GM12865 (cell line): ENCODE data around the gene SPTLC2.

Experiments used
- DNase-seq: peaks from one replicate; pipeline ENCODE4 v3.0.0; 2010; ENCODE audit warnings: low read depth
- H3K4me3 ChIP-seq: 2 replicates; pipeline ENCODE4 v1.5.1; 2011; ENCODE audit warnings: mild to moderate bottlenecking, low read depth, low read length, control low read depth
- CTCF ChIP-seq: IDR thresholded peaks from 2 replicates; pipeline ENCODE4 v1.5.1; 2011; ENCODE audit warnings: low read length, control low read depth, low read depth, inconsistent platforms; ENCODE audit not compliant: insufficient read depth; ENCODE audit errors: missing control alignments

SPTLC2 gene

GRCh38 chr14:77570706-77571268 lies 45.6 kb downstream of the SPTLC2 start:
- TF ChIP-seq CTCF = no peak
- H3K4me3 ChIP-seq = no peak overlapping the region
- no peak for DNase-seq

GRCh38 chr14:77565994-77566305 lies 50.5 kb downstream of the SPTLC2 start:
- DNase-seq = no peak
- H3K4me3 ChIP-seq = no peak overlapping the region
- no peak for TF ChIP-seq CTCF

GRCh38 chr14:77565289-77565993 lies 51.0 kb downstream of the SPTLC2 start:
- no peak overlapping the region for H3K4me3 ChIP-seq
- no peak for DNase-seq
- no peak for TF ChIP-seq CTCF

- no peak for TF ChIP-seq CTCF
- no peak for DNase-seq
- no peak overlapping the region for H3K4me3 ChIP-seq
These were observed 53.8 kb downstream of the SPTLC2 start for GRCh38 chr14:77562681-77563080.

GRCh38 chr14:77561881-77562280 lies 54.6 kb downstream of the SPTLC2 start:
- no peak for TF ChIP-seq CTCF
- no peak for DNase-seq

GRCh38 chr14:77559381-77559780 lies 57.1 kb downstream of the SPTLC2 start:
- TF ChIP-seq CTCF = no peak
- DNase-seq = no peak
- no peak overlapping the region for H3K4me3 ChIP-seq

More at GRCh38 chr14:77561881-77562280, 54.6 kb downstream of the SPTLC2 start:
- no peak overlapping the region for H3K4me3 ChIP-seq

- no peak for TF ChIP-seq CTCF
- peak; percentile 26 for DNase-seq
- H3K4me3 ChIP-seq = peak overlapping the region; percentile 24; the same call in 1 of the 2 replicates
These were observed 59.0 kb downstream of the SPTLC2 start for GRCh38 chr14:77557391-77557790.
